Measurements from ENCODE around the gene HOXD11. TPM values are rescaled to one million over a fixed set of nuclear protein-coding genes. Genes with fewer than 3 reads are reported as not detected.

HOXD11 gene
- total RNA-seq, 1 experiment from 2014 or later = not detected

GRCh38 chr2:176120364-176121189, 13.5 kb downstream of the HOXD11 start:
- no TSS peak for BruUV-seq (replicated peaks)
- Mint-ChIP-seq H3K27me3 (ENCODE audit: unreplicated experiment) (peaks cover 50% of the 10 kb centered on the region), H3K27ac (ENCODE audit: unreplicated experiment) (no peak overlapping the region), H3K36me3 (ENCODE audit: insufficient read depth, unreplicated experiment) (no peaks in the 10 kb centered on the region), H3K9me3 (ENCODE audit: low read depth, unreplicated experiment) (no peaks in the 10 kb centered on the region), H3K4me1 (ENCODE audit: low read depth, unreplicated experiment) (no peaks in the 10 kb centered on the region), H3K4me3 (ENCODE audit: low read depth, unreplicated experiment) (no peak overlapping the region)
- TF ChIP-seq, protein P1, sequence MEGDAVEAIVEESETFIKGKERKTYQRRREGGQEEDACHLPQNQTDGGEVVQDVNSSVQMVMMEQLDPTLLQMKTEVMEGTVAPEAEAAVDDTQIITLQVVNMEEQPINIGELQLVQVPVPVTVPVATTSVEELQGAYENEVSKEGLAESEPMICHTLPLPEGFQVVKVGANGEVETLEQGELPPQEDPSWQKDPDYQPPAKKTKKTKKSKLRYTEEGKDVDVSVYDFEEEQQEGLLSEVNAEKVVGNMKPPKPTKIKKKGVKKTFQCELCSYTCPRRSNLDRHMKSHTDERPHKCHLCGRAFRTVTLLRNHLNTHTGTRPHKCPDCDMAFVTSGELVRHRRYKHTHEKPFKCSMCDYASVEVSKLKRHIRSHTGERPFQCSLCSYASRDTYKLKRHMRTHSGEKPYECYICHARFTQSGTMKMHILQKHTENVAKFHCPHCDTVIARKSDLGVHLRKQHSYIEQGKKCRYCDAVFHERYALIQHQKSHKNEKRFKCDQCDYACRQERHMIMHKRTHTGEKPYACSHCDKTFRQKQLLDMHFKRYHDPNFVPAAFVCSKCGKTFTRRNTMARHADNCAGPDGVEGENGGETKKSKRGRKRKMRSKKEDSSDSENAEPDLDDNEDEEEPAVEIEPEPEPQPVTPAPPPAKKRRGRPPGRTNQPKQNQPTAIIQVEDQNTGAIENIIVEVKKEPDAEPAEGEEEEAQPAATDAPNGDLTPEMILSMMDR (IDR thresholded peaks at IDR 0.05; ENCODE audit: unreplicated experiment) = no peak
- intact Hi-C loops (cut with micrococcal nuclease; ENCODE audit: unreplicated experiment) = loop anchor here (10.0 kb wide), 1 partner anchor 1644 kb away; no protein-coding TSS in a partner anchor
- CTCF ChIA-PET = interaction anchor here (0.5 to 0.9 kb wide), 2 partner anchors 24 to 684 kb away, joined by 3 to 11 read pairs; no protein-coding TSS in a partner anchor
- no peak for DNase-seq

GRCh38 chr2:176121190-176122051, 14.3 kb downstream of the HOXD11 start:
- H3K4me3 Mint-ChIP-seq (ENCODE audit: low read depth, unreplicated experiment) = no peak overlapping the region
- CTCF ChIA-PET = interaction anchor here (0.9 kb wide), 1 partner anchor 683 kb away, joined by 3 read pairs; no protein-coding TSS in a partner anchor
- TF ChIP-seq, protein P1 (IDR thresholded peaks at IDR 0.05; ENCODE audit: unreplicated experiment) = no peak
- no peaks in the 10 kb centered on the region for H3K9me3 Mint-ChIP-seq (ENCODE audit: low read depth, unreplicated experiment)
- no TSS peak for BruUV-seq (replicated peaks)
- H3K36me3 Mint-ChIP-seq (ENCODE audit: insufficient read depth, unreplicated experiment) = no peaks in the 10 kb centered on the region
- intact Hi-C loops (cut with micrococcal nuclease; ENCODE audit: unreplicated experiment) = loop anchor here (10.0 kb wide), 1 partner anchor 1643 kb away; no protein-coding TSS in a partner anchor
- DNase-seq = no peak
- H3K27ac Mint-ChIP-seq (ENCODE audit: unreplicated experiment) = no peak overlapping the region
- H3K27me3 Mint-ChIP-seq (ENCODE audit: unreplicated experiment) = peaks cover 41% of the 10 kb centered on the region
- H3K4me1 Mint-ChIP-seq (ENCODE audit: low read depth, unreplicated experiment) = no peaks in the 10 kb centered on the region

DNA sequence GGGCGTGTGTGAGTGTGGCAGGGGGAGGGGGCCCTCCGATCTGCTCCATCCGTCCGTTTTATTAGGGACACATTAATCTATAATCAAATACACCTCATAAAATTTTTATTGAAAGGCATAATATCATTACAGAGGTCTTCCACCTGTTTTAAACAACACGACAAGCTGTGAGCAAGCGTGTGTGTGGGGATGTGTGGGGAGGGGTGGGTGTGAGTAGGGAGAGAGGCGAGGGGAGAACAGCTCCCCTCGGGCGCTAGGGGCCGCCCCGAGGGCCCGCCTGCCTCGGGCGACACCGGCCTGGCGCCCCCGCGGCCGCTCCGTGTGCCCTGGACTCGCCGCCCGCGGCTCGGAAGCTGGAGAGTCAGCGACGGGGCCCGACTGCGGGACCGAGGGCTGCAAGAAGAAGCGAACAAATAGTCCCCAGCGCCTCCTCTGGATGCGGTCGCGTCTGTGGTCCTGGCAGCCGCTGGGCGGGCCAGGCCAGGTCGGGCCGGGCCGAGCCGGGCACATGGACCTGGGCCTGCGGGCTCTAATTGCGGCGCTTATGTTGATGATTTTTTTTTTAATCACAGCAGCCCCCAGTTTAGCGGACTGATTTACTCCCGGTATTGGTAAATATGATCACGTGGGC, 15.1 kb downstream of the HOXD11 start:
- H3K27ac Mint-ChIP-seq (ENCODE audit: unreplicated experiment) = no peak overlapping the region
- TF ChIP-seq, protein P1 (IDR thresholded peaks at IDR 0.05; ENCODE audit: unreplicated experiment) = no peak
- no peaks in the 10 kb centered on the region for H3K36me3 Mint-ChIP-seq (ENCODE audit: insufficient read depth, unreplicated experiment)
- no peak for DNase-seq
- BruUV-seq (replicated peaks) = no TSS peak
- CTCF ChIA-PET = no interaction called here
- intact Hi-C loops (cut with micrococcal nuclease; ENCODE audit: unreplicated experiment) = loop anchor here (10.0 kb wide), 1 partner anchor 1643 kb away; no protein-coding TSS in a partner anchor
- H3K27me3 Mint-ChIP-seq (ENCODE audit: unreplicated experiment) = peaks cover 34% of the 10 kb centered on the region
- no peak overlapping the region for H3K4me3 Mint-ChIP-seq (ENCODE audit: low read depth, unreplicated experiment)
- no peaks in the 10 kb centered on the region for H3K4me1 Mint-ChIP-seq (ENCODE audit: low read depth, unreplicated experiment)
- no peaks in the 10 kb centered on the region for H3K9me3 Mint-ChIP-seq (ENCODE audit: low read depth, unreplicated experiment)
